ENCODE measurements around the gene RPA1.

DNA sequence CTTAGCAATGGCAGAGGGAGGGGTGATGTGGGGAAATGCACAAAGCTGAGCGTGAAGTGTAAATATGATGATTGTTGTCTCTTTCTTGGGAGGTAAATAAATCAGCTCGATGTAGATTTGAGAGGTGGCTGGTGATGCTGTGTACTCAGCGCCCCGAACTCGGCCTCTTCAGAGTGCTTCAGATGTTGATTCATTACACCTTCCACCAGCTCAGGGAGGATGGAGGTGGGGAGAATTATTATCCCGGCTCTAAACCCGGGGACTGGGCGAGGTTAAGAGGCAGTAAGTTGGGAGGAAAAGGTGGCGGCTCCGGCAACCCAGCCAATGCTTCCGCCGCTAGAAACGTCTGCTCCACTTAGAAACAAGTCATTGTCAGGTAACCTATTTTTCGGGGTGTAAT is 86.5 kb downstream of the RPA1 start:
- no peak for TF ChIP-seq CTCF (conservative IDR thresholded peaks at IDR 0.05)
- TF ChIP-seq EZH2 (IDR thresholded peaks at IDR 0.05; ENCODE audit: low read depth) = no peak

Measured in PC-9 (cell line).